Activated CD8-positive, alpha-beta memory T cell treated with anti-CD3 and anti-CD28 coated beads, Interleukin-2, amount 10 ng/mL, durations not matched to agents 7 days and 5 days (primary cell): Measurements from ENCODE around the gene CCNK. TPM values are rescaled to one million over a fixed set of nuclear protein-coding genes. Genes with fewer than 3 reads are reported as not detected.

Source experiments
- ATAC-seq: fragments of 150-1000 bp; cut with Tn5 transposase; one replicate; pipeline ENCODE4 v1.10.0; 2021; ENCODE audit warnings: moderate library complexity
- CTCF ChIA-PET: fragments of 350-600 bp; sonication (Branson Sonifier 250); formaldehyde crosslinking; loops from one replicate; lab custom pipeline; 2021; ENCODE audit warnings: antibody characterized with exemption; lab: Charles Lee
- DNase-seq: peaks from one replicate; pipeline ENCODE4 v3.0.0-alpha.2; 2020
- H3K27ac Mint-ChIP-seq: one replicate; pipeline ENCODE4 v1.8.0; 2021; ENCODE audit warnings: mild to moderate bottlenecking, mixed read lengths
- H3K27me3 Mint-ChIP-seq: one replicate; pipeline ENCODE4 v1.8.0; 2021; ENCODE audit warnings: mixed read lengths
- H3K36me3 Mint-ChIP-seq: one replicate; pipeline ENCODE4 v1.8.0; 2021; ENCODE audit warnings: mild to moderate bottlenecking, mixed read lengths
- H3K4me1 Mint-ChIP-seq: one replicate; pipeline ENCODE4 v1.8.0; 2021; ENCODE audit warnings: mixed read lengths
- H3K4me3 Mint-ChIP-seq: one replicate; pipeline ENCODE4 v1.8.0; 2021; ENCODE audit warnings: mild to moderate bottlenecking, moderate library complexity, mixed read lengths
- H3K9me3 Mint-ChIP-seq: one replicate; pipeline ENCODE4 v1.8.0; 2022; ENCODE audit warnings: low read depth, mixed read lengths
- total RNA-seq, 2 experiments: library from RNA; stranded (reverse); gene quantifications; one replicate each; pipeline ENCODE4 v1.2.3, GENCODE V29; 2021

Gene CCNK
- total RNA-seq, result 10 to 100 TPM; 82.9 to 84.3 TPM

DNA sequence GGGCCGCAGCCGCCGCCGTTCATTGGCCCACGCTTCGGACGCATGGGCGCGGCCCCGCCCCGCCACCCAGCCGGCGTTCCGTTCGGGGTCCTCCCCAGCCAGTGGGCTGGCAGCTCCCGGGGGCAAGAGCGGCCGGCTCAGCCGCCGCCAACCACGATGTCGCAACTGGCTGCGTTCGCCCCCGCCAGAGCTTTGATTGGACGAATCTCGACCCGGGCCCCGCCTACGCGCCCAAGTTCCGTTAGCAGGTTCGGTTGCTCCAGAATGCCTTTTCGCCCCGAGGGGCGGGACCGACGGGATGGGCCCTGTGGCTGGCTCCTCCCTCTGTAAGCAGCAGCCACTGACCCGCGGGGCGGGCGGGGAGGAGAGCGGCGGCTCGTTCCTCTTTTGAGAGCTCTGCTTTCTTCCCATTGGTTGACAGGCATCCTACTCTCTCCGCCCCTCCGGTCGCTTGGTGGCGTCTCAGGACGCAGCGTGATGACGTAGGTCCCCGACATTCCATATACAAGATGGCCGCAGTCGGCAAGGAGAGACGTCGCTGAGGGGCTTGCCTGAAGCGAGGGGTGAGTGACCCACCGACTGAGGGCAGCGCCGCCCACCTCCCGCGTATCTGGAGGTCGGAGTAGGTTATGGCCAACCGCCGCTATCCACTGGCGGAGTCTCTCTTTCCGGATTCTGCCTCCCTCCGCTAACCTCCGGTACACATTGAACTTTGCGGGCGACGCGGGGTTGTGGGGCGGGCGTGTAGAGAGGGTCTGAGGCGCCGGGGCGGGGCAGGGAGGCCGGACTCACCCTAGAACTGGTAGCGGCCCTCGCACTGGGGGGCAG is at the start of gene CCNK:
CCNK (plus strand) TSS at position 493 of the 828 bp plus-strand sequence. CDS start 11,269 bp downstream, outside the sequence.
- no peaks in the 10 kb centered on the region for H3K27me3 Mint-ChIP-seq
- CTCF ChIA-PET, result interaction anchor here (0.6 to 1.8 kb wide), 9 partner anchors 9 to 732 kb away, joined by 3 to 8 read pairs (median 3); partner anchors contain the start of gene CYP46A1
- peak within 1 kb of the TSS; percentile 98 for H3K27ac Mint-ChIP-seq
- peaks cover 2% of the 10 kb centered on the region for H3K36me3 Mint-ChIP-seq
- peaks cover 45% of the 10 kb centered on the region for H3K4me1 Mint-ChIP-seq
- DNase-seq (peak; percentile 100), ATAC-seq (peak; percentile 88)
- no peaks in the 10 kb centered on the region for H3K9me3 Mint-ChIP-seq
- H3K4me3 Mint-ChIP-seq, result peak within 1 kb of the TSS; percentile 94

DNA sequence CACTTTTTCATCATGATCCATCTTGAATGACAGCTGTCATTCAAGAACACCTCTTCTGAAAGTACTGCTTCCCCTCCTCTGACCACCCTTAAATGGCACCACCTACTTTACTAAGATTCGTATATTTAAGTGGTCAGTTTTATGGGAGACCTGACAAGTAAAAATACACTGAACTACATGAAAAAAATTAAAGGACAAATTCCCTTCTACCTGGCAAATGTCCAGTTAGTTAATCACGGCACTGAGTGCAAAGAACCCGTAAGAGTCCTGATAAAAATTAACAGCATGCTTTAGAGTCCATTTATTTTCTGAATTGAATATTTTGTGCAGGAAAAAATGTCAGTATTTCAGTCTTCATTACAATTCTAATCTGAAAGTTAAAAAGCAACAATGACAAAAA is 49.2 kb upstream of the CCNK start:
- ATAC-seq (no peak), DNase-seq (no peak)
- Mint-ChIP-seq H3K9me3 (peaks cover 12% of the 10 kb centered on the region), H3K27ac (no peak overlapping the region), H3K27me3 (no peaks in the 10 kb centered on the region), H3K4me1 (peaks cover 19% of the 10 kb centered on the region), H3K4me3 (no peak overlapping the region), H3K36me3 (peaks cover 69% of the 10 kb centered on the region)
- CTCF ChIA-PET, result interaction anchor here (0.5 to 1.5 kb wide), 2 partner anchors 16 to 39 kb away, joined by 3 read pairs; no protein-coding TSS in a partner anchor

DNA sequence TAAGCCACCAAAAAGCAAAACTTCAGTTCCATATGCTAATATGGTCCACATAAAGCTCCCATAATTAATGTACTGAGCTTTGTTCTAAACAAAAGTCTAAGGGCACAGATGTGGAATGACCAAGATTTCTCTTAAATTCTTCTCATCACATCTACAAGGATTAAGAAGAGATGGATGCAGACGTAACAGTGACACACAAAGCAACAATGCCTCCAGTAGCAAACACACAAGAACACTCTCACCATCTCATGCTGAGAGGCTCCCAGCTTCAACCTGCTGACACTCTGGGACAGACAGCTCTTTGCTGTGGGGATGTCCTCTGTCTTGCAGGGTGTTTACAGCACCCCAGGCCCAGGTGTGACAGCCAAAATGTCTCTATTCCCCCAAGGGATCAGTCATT is 48.7 kb upstream of the CCNK start:
- no peaks in the 10 kb centered on the region for H3K27me3 Mint-ChIP-seq
- no peak overlapping the region for H3K27ac Mint-ChIP-seq
- ATAC-seq (no peak), DNase-seq (no peak)
- H3K36me3 Mint-ChIP-seq, result peaks cover 73% of the 10 kb centered on the region
- H3K4me1 Mint-ChIP-seq, result peaks cover 24% of the 10 kb centered on the region
- CTCF ChIA-PET, result interaction anchor here (0.5 to 1.5 kb wide), 2 partner anchors 16 to 39 kb away, joined by 3 read pairs; no protein-coding TSS in a partner anchor
- no peak overlapping the region for H3K4me3 Mint-ChIP-seq
- H3K9me3 Mint-ChIP-seq, result peaks cover 12% of the 10 kb centered on the region

GRCh38 chr14:99435327-99435726 is 45.9 kb upstream of the CCNK start:
- no peak overlapping the region for H3K27ac Mint-ChIP-seq
- no peak overlapping the region for H3K4me3 Mint-ChIP-seq
- CTCF ChIA-PET, result interaction anchor here (0.7 to 2.9 kb wide), 2 partner anchors 19 to 126 kb away, joined by 3 to 18 read pairs; no protein-coding TSS in a partner anchor
- H3K27me3 Mint-ChIP-seq, result no peaks in the 10 kb centered on the region
- H3K9me3 Mint-ChIP-seq, result peaks cover 2% of the 10 kb centered on the region
- H3K36me3 Mint-ChIP-seq, result peaks cover 57% of the 10 kb centered on the region
- DNase-seq (no peak), ATAC-seq (no peak)
- H3K4me1 Mint-ChIP-seq, result peaks cover 30% of the 10 kb centered on the region

- H3K27me3 Mint-ChIP-seq, result no peaks in the 10 kb centered on the region
- peaks cover 48% of the 10 kb centered on the region for H3K36me3 Mint-ChIP-seq
- H3K4me3 Mint-ChIP-seq, result no peak overlapping the region
- H3K4me1 Mint-ChIP-seq, result peaks cover 31% of the 10 kb centered on the region
- peak overlapping the region; percentile 74 for H3K27ac Mint-ChIP-seq
- CTCF ChIA-PET, result interaction anchor here (1.1 to 2.9 kb wide), 3 partner anchors 11 to 48 kb away, joined by 3 to 18 read pairs (median 4); no protein-coding TSS in a partner anchor
- no peak for DNase-seq
- peak; percentile 82 for ATAC-seq
- H3K9me3 Mint-ChIP-seq, result no peaks in the 10 kb centered on the region
These were observed 44.7 kb upstream of the CCNK start for GRCh38 chr14:99436247-99437180.

GRCh38 chr14:99437706-99438105 is 43.5 kb upstream of the CCNK start:
- Mint-ChIP-seq H3K27me3 (no peaks in the 10 kb centered on the region), H3K9me3 (no peaks in the 10 kb centered on the region), H3K27ac (peak overlapping the region; percentile 74), H3K4me3 (no peak overlapping the region), H3K4me1 (peaks cover 38% of the 10 kb centered on the region), H3K36me3 (peaks cover 48% of the 10 kb centered on the region)
- no peak for ATAC-seq
- no peak for DNase-seq
- CTCF ChIA-PET, result interaction anchor here (0.6 to 0.8 kb wide), 2 partner anchors 22 to 216 kb away, joined by 3 read pairs; no protein-coding TSS in a partner anchor

- no peaks in the 10 kb centered on the region for H3K9me3 Mint-ChIP-seq
- H3K4me1 Mint-ChIP-seq, result peaks cover 36% of the 10 kb centered on the region
- ATAC-seq, result no peak
- H3K36me3 Mint-ChIP-seq, result peaks cover 44% of the 10 kb centered on the region
- H3K27me3 Mint-ChIP-seq, result no peaks in the 10 kb centered on the region
- no peak overlapping the region for H3K27ac Mint-ChIP-seq
- no peak overlapping the region for H3K4me3 Mint-ChIP-seq
- DNase-seq, result no peak
- CTCF ChIA-PET, result no interaction called here
These were observed 40.9 kb upstream of the CCNK start for GRCh38 chr14:99440278-99440677.

DNA sequence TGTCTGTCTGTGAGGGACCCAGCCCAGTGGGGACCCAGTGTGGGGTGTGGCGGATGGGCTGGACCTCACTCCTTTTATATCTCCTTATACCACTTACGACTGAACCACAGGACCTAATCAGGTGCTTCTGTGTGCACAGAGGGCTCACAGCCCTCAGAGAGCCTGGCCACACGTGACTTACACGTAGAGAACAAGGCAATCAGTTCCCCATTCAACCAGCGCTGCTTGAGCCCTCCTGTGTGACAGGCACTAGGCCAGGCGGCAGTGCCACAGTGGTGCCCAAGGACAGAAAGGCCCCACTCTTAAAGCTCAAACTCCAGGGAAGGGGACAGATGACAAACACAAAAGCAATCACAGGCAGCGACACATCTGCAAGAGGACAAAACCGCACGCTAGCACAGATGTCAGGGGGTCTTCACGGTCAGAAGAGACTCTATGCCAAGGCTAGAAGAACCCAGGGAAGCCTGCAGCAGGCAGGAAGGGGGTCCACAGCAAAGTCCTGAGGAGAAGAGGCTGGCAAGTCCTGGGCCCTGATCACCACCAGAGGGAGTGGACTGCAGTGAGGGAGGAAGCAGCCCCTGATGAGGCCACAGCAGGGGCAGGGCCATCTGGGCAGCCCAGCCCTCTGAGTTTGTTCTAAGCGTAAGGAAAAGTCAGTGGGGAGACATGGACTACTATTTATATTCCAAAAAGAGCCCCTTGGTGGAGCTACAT is 39.9 kb upstream of the CCNK start:
- DNase-seq (no peak), ATAC-seq (no peak)
- no peaks in the 10 kb centered on the region for H3K27me3 Mint-ChIP-seq
- peaks cover 28% of the 10 kb centered on the region for H3K4me1 Mint-ChIP-seq
- H3K27ac Mint-ChIP-seq, result peak overlapping the region; percentile 10
- no peak overlapping the region for H3K4me3 Mint-ChIP-seq
- peaks cover 37% of the 10 kb centered on the region for H3K36me3 Mint-ChIP-seq
- no peaks in the 10 kb centered on the region for H3K9me3 Mint-ChIP-seq
- CTCF ChIA-PET, result no interaction called here

DNA sequence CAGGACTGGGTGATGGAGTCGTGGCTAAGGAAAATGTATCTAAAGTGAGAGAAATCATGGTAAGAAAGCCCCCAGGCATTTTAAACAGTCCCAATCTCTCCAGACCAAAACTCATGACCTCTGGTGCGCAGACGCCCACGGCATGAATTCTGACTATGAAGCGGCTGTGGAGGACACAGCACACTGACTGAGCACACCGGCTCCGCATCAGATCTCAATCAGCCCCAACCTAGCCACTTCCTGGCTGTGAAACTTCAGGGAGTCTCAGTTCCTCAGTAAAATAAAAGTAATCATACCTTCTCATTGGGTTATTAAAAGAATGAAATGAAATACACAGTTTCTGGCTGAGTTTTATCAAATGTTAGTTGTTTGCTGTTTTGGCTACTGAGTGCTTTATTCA is 39.3 kb upstream of the CCNK start:
- ATAC-seq (no peak), DNase-seq (no peak)
- peaks cover 22% of the 10 kb centered on the region for H3K4me1 Mint-ChIP-seq
- no peak overlapping the region for H3K27ac Mint-ChIP-seq
- no peaks in the 10 kb centered on the region for H3K27me3 Mint-ChIP-seq
- CTCF ChIA-PET, result no interaction called here
- H3K9me3 Mint-ChIP-seq, result no peaks in the 10 kb centered on the region
- H3K36me3 Mint-ChIP-seq, result peaks cover 37% of the 10 kb centered on the region
- no peak overlapping the region for H3K4me3 Mint-ChIP-seq

DNA sequence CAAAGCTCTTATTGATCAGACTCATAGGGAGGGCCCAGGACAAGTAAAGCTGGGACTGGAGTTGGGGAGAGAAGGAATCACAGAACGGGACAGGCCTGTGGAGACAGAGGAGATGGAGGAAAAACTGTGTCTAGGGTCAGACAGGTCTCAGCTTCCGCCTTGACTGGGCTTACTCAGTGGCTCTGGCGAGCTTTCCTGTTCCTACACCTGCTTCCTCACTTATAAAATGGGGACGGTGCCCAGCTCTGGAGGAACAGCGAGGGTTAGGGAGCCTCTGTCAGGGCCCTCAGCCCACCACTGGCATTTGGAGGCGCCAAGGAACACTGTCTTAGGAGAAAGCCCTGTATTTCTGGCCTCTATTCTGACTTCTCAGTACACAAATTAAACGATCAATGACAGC is 35.3 kb upstream of the CCNK start:
- ATAC-seq (no peak), DNase-seq (no peak)
- no peaks in the 10 kb centered on the region for H3K27me3 Mint-ChIP-seq
- peaks cover 30% of the 10 kb centered on the region for H3K36me3 Mint-ChIP-seq
- no peaks in the 10 kb centered on the region for H3K9me3 Mint-ChIP-seq
- no peak overlapping the region for H3K27ac Mint-ChIP-seq
- H3K4me1 Mint-ChIP-seq, result peaks cover 11% of the 10 kb centered on the region
- CTCF ChIA-PET, result interaction anchor here (1.1 to 1.5 kb wide), 2 partner anchors 30 to 57 kb away, joined by 3 to 5 read pairs; no protein-coding TSS in a partner anchor
- no peak overlapping the region for H3K4me3 Mint-ChIP-seq

DNA sequence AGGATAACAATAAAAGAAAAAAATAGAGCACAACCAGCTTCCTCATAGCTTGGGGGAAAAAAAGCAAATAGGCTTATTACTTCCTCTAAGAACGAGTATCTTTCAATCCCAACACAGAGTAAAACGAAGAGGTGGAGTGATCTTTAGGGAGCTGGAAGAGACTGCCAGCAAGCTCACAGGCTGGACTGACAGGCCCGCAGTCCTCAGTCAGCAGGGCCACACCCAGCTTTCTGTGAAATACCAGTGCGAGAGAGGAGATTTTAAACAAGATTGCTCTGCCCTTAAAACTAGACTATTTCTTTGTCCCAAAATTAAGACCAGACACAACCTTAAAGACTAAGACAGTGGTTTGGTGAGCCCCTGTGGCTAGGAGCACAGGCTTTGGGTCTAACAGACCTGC is 33.5 kb upstream of the CCNK start:
- Mint-ChIP-seq H3K27ac (no peak overlapping the region), H3K36me3 (peaks cover 26% of the 10 kb centered on the region), H3K27me3 (no peaks in the 10 kb centered on the region), H3K4me1 (peaks cover 3% of the 10 kb centered on the region), H3K9me3 (no peaks in the 10 kb centered on the region), H3K4me3 (no peak overlapping the region)
- DNase-seq (no peak), ATAC-seq (no peak)
- CTCF ChIA-PET, result interaction anchor here (1.0 to 1.9 kb wide), 2 partner anchors 11 to 14 kb away, joined by 3 to 4 read pairs; no protein-coding TSS in a partner anchor

DNA sequence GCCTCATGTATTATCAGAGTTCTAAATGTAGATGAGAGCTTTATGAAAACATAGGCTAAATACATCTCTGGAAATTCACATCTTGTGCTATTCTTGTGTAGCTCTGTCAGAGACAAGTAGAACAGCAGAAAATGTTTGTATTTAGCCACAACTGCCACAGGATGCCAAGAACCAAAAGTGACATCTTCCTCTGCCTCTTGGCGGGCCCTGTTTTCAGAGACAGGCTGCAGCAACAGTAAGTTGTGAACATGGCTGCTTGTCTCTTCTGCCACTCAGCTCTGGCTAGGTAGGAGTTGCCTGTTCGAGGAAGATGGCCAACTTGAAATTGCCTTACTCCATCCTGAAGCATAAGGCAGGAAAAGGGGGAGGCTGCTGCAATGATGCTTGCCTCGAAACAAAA is 30.9 kb upstream of the CCNK start:
- no peaks in the 10 kb centered on the region for H3K27me3 Mint-ChIP-seq
- ATAC-seq (peak; percentile 23), DNase-seq (no peak)
- no peaks in the 10 kb centered on the region for H3K9me3 Mint-ChIP-seq
- CTCF ChIA-PET, result interaction anchor here (1.3 kb wide), 1 partner anchor 34 kb away, joined by 6 read pairs; no protein-coding TSS in a partner anchor
- H3K27ac Mint-ChIP-seq, result no peak overlapping the region
- H3K36me3 Mint-ChIP-seq, result peaks cover 25% of the 10 kb centered on the region
- H3K4me3 Mint-ChIP-seq, result no peak overlapping the region
- H3K4me1 Mint-ChIP-seq, result peaks cover 3% of the 10 kb centered on the region
